GM12872 (cell line): ENCODE results near the gene PTPRJ.

Experiments used
- CTCF ChIP-seq: IDR thresholded peaks from 3 replicates; pipeline ENCODE4 v1.5.1; 2011; ENCODE audit warnings: low read depth, mild to moderate bottlenecking, low read length, moderate library complexity; ENCODE audit not compliant: insufficient read depth

The PTPRJ gene

GRCh38 chr11:48018528-48019216 is 38.3 kb downstream of the PTPRJ start:
- TF ChIP-seq CTCF: no peak

GRCh38 chr11:48019217-48019584 is 38.8 kb downstream of the PTPRJ start:
- TF ChIP-seq CTCF: no peak

GRCh38 chr11:48019595-48019994 is 39.2 kb downstream of the PTPRJ start:
- no peak for TF ChIP-seq CTCF

GRCh38 chr11:48020092-48020755 is 39.9 kb downstream of the PTPRJ start:
- TF ChIP-seq CTCF: no peak

GRCh38 chr11:48022445-48022844 is 42.1 kb downstream of the PTPRJ start:
- no peak for TF ChIP-seq CTCF

- no peak for TF ChIP-seq CTCF
Measured at GRCh38 chr11:48024635-48025071, 44.3 kb downstream of the PTPRJ start.

- TF ChIP-seq CTCF: no peak
Measured at GRCh38 chr11:48025293-48025983, 45.1 kb downstream of the PTPRJ start.
